Sigmoid colon (tissue), 7 donors: ENCODE measurements around the gene WAS. TPM values are rescaled to one million over a fixed set of nuclear protein-coding genes. Genes with fewer than 3 reads are reported as not detected.

Experiments
- DNase-seq: peaks from one replicate; pipeline ENCODE4 v3.0.0-alpha.2; 2019
- H3K27ac ChIP-seq, 4 donors: fragments of 200-600 bp; sonication (generic); one replicate each; pipeline ENCODE4 v1.5.1; 2016 to 2019; ENCODE audit warnings: mild to moderate bottlenecking in 1 of 4
- H3K27me3 ChIP-seq, 3 donors: fragments of 200-600 bp; sonication (generic); one replicate each; pipeline ENCODE4 v1.5.1; 2019; ENCODE audit warnings: mild to moderate bottlenecking in 1 of 3
- H3K36me3 ChIP-seq, 4 donors: fragments of 200-600 bp; sonication (generic); one replicate each; pipeline ENCODE4 v1.5.1; 2016 to 2019
- H3K4me1 ChIP-seq, 4 donors: fragments of 200-600 bp; sonication (generic); one replicate each; pipeline ENCODE4 v1.5.1; 2017 to 2019
- H3K4me3 ChIP-seq, 4 donors: fragments of 200-600 bp; sonication (generic); one replicate each; pipeline ENCODE4 v1.5.1; 2017 to 2019; ENCODE audit warnings: mild to moderate bottlenecking in 2 of 4, moderate library complexity in 1 of 4
- H3K9me3 ChIP-seq, 4 donors: fragments of 200-600 bp in 3 of 4; sonication (generic) in 3 of 4; one replicate each; pipeline versions ENCODE4 v1.5.1 to v1.6.1; 2013 to 2019
- EP300 ChIP-seq, 4 donors: sonication (generic); formaldehyde crosslinking; IDR thresholded peaks; one replicate each; pipeline ENCODE4 v1.6.1; 2017; ENCODE audit warnings: antibody characterized with exemption in 4 of 4
- POLR2A ChIP-seq, 2 donors: fragments of 450-650 bp; IDR thresholded peaks; one replicate each; pipeline ENCODE4 v1.6.1; 2016; ENCODE audit warnings: antibody characterized with exemption in 2 of 2, mild to moderate bottlenecking in 2 of 2, moderate library complexity in 2 of 2
- POLR2AphosphoS5 ChIP-seq, 4 donors: sonication (generic); formaldehyde crosslinking; IDR thresholded peaks; one replicate each; pipeline ENCODE4 v1.6.1; 2017; ENCODE audit warnings: antibody characterized with exemption in 4 of 4
- WGBS, 2 donors: extraction: QIAGEN DNeasy Blood & Tissue Kit; methylation state at CpG; one replicate each; pipeline ENCODE4 v1.1.7; 2013; 5-methylcytosine and 5-hydroxymethylcytosine counted together
- intact Hi-C: fragments of 100-400 bp; cut with DNase I; formaldehyde crosslinking; loops from one replicate; pipeline ENCODE4 v1.15.1; 2023
- polyA plus RNA-seq, 3 donors: library from polyadenylated mRNA; stranded (reverse); fragments of 200-250 nt; gene quantifications; one replicate each; pipeline ENCODE4 v1.2.3, GENCODE V29; 2013
- total RNA-seq, 4 donors: library from RNA; depleted of rRNA; stranded (reverse); fragments of >200 nt; gene quantifications; one replicate each; pipeline ENCODE4 v1.1.0, GENCODE V29; 2016
- TF ChIP-seq, protein P1 (sequence below), 4 experiments: fragments of 450-650 bp in 3 of 4; fragments of 200-600 bp in 1 of 4; IDR thresholded peaks; one replicate each; pipeline ENCODE4 v1.5.1; 2016 to 2019; ENCODE audit warnings: antibody characterized with exemption in 4 of 4, mild to moderate bottlenecking in 3 of 4, moderate library complexity in 2 of 4
- donor health status: healthy with polysubstance abuse.
- donor health status: Bipolar disorder and iron deficiency.
- donor health status: healthy.

The WAS gene
- total and polyA plus RNA-seq, 7 donors, result 3.0 to 23.5 (median 4.3) TPM

DNA sequence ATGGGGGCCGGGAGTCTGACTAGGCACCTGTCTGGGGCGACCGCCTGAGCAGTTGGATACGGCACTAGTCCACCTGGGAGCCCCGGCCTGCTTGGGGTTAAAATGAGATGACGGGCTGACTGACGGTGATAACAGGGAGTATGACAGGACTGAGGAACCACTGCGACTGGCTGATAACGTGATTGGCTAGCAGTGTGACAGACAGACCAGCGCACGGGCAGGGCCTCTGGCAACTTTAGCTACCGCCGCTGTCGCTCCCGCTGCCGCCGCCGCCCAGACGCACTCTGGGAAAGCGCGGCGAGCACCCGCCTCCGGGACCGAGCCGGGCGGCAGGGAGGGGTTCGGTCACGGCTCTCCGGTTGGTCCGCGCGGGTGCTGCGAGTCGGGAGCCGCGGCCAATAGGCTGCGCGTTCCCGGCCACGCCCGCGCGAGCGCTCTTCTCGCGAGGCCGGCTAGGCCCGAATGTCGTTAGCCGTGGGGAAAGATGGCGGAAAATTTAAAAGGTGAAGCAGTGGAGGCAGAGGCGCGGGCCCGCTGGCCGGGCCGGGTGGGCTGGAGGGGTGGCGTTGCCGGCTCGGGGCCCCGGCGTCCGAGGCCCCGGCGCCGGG is 12.8 kb downstream of the WAS start, which contains the start of gene SUV39H1:
Gene SUV39H1 (plus strand): TSS at position 434 of the 608 bp plus-strand sequence. CDS start 51 bp downstream, at position 485.
- TF ChIP-seq POLR2AphosphoS5 (IDR thresholded peaks at IDR 0.05) (peak; percentile 85 to 94 (median 92)), POLR2A (IDR thresholded peaks at IDR 0.05) (peak; percentile 71 to 75)
- TF ChIP-seq, protein P1, sequence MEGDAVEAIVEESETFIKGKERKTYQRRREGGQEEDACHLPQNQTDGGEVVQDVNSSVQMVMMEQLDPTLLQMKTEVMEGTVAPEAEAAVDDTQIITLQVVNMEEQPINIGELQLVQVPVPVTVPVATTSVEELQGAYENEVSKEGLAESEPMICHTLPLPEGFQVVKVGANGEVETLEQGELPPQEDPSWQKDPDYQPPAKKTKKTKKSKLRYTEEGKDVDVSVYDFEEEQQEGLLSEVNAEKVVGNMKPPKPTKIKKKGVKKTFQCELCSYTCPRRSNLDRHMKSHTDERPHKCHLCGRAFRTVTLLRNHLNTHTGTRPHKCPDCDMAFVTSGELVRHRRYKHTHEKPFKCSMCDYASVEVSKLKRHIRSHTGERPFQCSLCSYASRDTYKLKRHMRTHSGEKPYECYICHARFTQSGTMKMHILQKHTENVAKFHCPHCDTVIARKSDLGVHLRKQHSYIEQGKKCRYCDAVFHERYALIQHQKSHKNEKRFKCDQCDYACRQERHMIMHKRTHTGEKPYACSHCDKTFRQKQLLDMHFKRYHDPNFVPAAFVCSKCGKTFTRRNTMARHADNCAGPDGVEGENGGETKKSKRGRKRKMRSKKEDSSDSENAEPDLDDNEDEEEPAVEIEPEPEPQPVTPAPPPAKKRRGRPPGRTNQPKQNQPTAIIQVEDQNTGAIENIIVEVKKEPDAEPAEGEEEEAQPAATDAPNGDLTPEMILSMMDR (IDR thresholded peaks at IDR 0.05), result no peak
- H3K4me1 ChIP-seq, result peaks cover 0 to 14% (median 12%) of the 10 kb centered on the region in 4 donors
- peaks cover 0 to 10% (median 0%) of the 10 kb centered on the region in 4 donors for H3K36me3 ChIP-seq
- intact Hi-C loops, result loop anchor here (1.0 to 10.0 kb wide), 4 partner anchors 20 to 258 kb away; partner anchors contain the start of genes HDAC6 and OTUD5
- DNase-seq, result peak; percentile 94
- 0% methylated on average over 66 of the region's 66 CpGs for WGBS, 2 donors
- H3K27ac ChIP-seq, result peak within 1 kb of the TSS; percentile 82 to 89 (median 88)
- no peaks in the 10 kb centered on the region for H3K27me3 ChIP-seq
- H3K9me3 ChIP-seq, result no peaks in the 10 kb centered on the region
- H3K4me3 ChIP-seq, result peak within 1 kb of the TSS; percentile 42 to 74 (median 70)

DNA sequence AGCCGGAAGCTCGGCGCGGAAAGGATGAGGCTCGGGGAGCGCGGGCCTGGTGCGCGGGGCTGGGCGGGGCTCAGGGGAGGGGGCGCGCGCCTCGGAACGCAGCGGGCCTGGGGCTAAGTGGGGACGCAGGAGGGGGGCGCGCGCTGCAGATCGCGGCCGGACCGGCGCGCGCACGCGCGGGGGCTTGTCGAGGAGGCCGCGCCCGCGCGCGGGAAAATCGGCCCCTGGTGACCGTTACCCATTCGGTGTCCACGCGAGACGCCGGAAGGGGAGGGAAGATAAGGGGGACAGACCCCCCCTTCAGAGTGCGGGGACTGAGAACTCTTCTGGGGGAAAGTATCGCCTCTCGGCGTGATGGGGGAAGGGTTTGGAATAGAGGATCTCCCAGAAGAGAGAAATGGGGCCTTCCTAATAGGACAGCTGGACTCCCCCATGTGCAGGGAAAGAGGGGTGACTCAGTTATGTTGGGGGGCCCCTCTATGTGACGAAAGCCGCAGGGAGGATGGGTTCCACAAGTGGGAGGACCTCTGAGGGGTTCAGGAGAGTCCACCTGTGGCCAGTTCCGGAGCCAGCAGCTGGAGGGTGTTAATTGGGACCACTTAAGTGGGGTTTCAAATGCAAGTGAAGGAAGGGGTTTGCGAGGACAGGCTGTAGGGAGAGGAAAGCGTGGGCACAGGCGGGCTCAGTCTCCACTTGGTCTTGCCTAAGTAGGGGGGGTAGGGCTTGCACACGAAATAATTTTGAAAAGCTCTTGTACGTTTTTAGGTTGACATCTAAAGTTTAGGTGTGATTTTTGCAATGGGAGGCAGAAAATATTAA is 13.5 kb downstream of the WAS start:
- intact Hi-C loops, result loop anchor here (1.0 to 10.0 kb wide), 4 partner anchors 21 to 258 kb away; partner anchors contain the start of genes HDAC6 and OTUD5
- DNase-seq, result no peak
- H3K27me3 ChIP-seq, result no peaks in the 10 kb centered on the region
- TF ChIP-seq POLR2A (IDR thresholded peaks at IDR 0.05) (no peak), POLR2AphosphoS5 (IDR thresholded peaks at IDR 0.05) (no peak), EP300 (IDR thresholded peaks at IDR 0.05) (no peak)
- TF ChIP-seq, protein P1 (IDR thresholded peaks at IDR 0.05), result no peak
- H3K9me3 ChIP-seq, result no peaks in the 10 kb centered on the region
- WGBS, 2 donors, result 1 to 2% methylated on average over 56 of the region's 56 CpGs
- H3K27ac ChIP-seq, result peak overlapping the region; percentile 82 to 89 (median 88)
- peak overlapping the region in 3 of 4 donors; percentile 68 to 74 (median 71) for H3K4me3 ChIP-seq
- peaks cover 0 to 11% (median 0%) of the 10 kb centered on the region in 4 donors for H3K36me3 ChIP-seq
- H3K4me1 ChIP-seq, result peaks cover 0 to 14% (median 12%) of the 10 kb centered on the region in 4 donors

DNA sequence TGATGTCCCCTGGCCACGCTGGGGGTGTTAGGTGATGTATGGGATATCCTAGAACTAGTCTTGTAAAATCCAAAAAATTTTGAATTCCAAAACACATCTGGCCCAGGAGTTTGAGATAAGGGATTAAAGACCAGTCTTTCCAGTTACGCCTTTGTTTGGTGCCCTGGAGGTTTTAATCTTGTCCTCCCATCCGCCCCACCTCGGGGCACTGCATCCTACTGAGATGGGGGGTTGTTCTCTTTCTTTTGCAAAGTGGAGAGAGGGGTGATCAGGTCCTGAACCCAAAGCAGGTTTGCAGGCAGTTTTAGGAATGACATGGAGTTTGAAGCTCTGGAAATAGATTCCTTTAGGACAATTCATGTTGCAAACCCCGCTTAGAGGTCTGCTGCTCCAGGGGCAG is 14.7 kb downstream of the WAS start:
- peaks cover 0 to 11% (median 0%) of the 10 kb centered on the region in 4 donors for H3K36me3 ChIP-seq
- DNase-seq, result no peak
- no peak overlapping the region for H3K27ac ChIP-seq
- no peak overlapping the region for H3K4me3 ChIP-seq
- no peak for TF ChIP-seq POLR2AphosphoS5 (IDR thresholded peaks at IDR 0.05)
- no peak for TF ChIP-seq POLR2A (IDR thresholded peaks at IDR 0.05)
- TF ChIP-seq, protein P1 (IDR thresholded peaks at IDR 0.05), result no peak
- TF ChIP-seq EP300 (IDR thresholded peaks at IDR 0.05), result no peak
- no peaks in the 10 kb centered on the region for H3K9me3 ChIP-seq
- 90 to 95% methylated on average over 5 of the region's 5 CpGs for WGBS, 2 donors
- intact Hi-C loops, result loop anchor here (5.0 to 10.0 kb wide), 2 partner anchors 104 to 256 kb away; partner anchors contain the start of genes HDAC6 and OTUD5
- H3K27me3 ChIP-seq, result no peaks in the 10 kb centered on the region
- H3K4me1 ChIP-seq, result peaks cover 0 to 14% (median 12%) of the 10 kb centered on the region in 4 donors

DNA sequence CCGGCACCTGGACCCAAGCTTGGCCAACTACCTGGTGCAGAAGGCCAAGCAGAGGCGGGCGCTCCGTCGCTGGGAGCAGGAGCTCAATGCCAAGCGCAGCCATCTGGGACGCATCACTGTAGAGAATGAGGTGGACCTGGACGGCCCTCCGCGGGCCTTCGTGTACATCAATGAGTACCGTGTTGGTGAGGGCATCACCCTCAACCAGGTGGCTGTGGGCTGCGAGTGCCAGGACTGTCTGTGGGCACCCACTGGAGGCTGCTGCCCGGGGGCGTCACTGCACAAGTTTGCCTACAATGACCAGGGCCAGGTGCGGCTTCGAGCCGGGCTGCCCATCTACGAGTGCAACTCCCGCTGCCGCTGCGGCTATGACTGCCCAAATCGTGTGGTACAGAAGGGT is 16.6 kb downstream of the WAS start:
- Histone ChIP-seq H3K27ac (no peak overlapping the region), H3K4me1 (peaks cover 0 to 14% (median 10%) of the 10 kb centered on the region in 4 donors), H3K36me3 (peaks cover 0 to 11% (median 0%) of the 10 kb centered on the region in 4 donors), H3K4me3 (no peak overlapping the region), H3K27me3 (no peaks in the 10 kb centered on the region), H3K9me3 (no peaks in the 10 kb centered on the region)
- intact Hi-C loops, result no loop called here
- no peak for TF ChIP-seq POLR2A (IDR thresholded peaks at IDR 0.05)
- TF ChIP-seq, protein P1 (IDR thresholded peaks at IDR 0.05), result no peak
- no peak for TF ChIP-seq POLR2AphosphoS5 (IDR thresholded peaks at IDR 0.05)
- no peak for TF ChIP-seq EP300 (IDR thresholded peaks at IDR 0.05)
- WGBS, 2 donors, result 96 to 97% methylated on average over 23 of the region's 23 CpGs
- no peak for DNase-seq
